Smooth muscle cell (in vitro differentiated cells): Measurements from ENCODE around the gene DGKB. TPM values are rescaled to one million over a fixed set of nuclear protein-coding genes. Genes with fewer than 3 reads are reported as not detected.

ENCODE experiments used
- DNase-seq: peaks from one replicate; lab custom pipeline; 2025; ENCODE audit not compliant: unreplicated experiment; lab: John Stamatoyannopoulos, UW
- H2AFZ ChIP-seq: fragments of 200-600 bp; sonication (generic); 2 replicates; pipeline ENCODE4 v1.6.0; 2016; ENCODE audit warnings: antibody characterized with exemption, low read depth, mild to moderate bottlenecking
- H3F3A ChIP-seq: fragments of 200-600 bp; sonication (generic); 2 replicates; pipeline ENCODE4 v1.6.0; 2017; ENCODE audit warnings: antibody characterized with exemption, low read depth
- H3K27ac ChIP-seq: fragments of 200-600 bp; sonication (generic); 2 replicates; pipeline ENCODE4 v1.5.1; 2016; ENCODE audit warnings: low read depth, mild to moderate bottlenecking
- H3K27me3 ChIP-seq: fragments of 200-600 bp; sonication (generic); 2 replicates; pipeline ENCODE4 v1.6.1; 2016; ENCODE audit warnings: low read depth, mild to moderate bottlenecking
- H3K36me3 ChIP-seq: fragments of 200-600 bp; sonication (generic); 2 replicates; pipeline ENCODE4 v1.5.1; 2016; ENCODE audit warnings: low read depth
- H3K4me1 ChIP-seq: fragments of 200-600 bp; sonication (generic); 2 replicates; pipeline ENCODE4 v1.5.1; 2016; ENCODE audit warnings: low read depth
- H3K4me2 ChIP-seq: fragments of 200-600 bp; sonication (generic); 2 replicates; pipeline ENCODE4 v1.6.0; 2016; ENCODE audit warnings: mild to moderate bottlenecking
- H3K4me3 ChIP-seq: fragments of 200-600 bp; sonication (generic); 2 replicates; pipeline ENCODE4 v1.5.1; 2016; ENCODE audit warnings: mild to moderate bottlenecking
- H3K79me2 ChIP-seq: fragments of 200-600 bp; sonication (generic); 2 replicates; pipeline ENCODE4 v1.6.0; 2016; ENCODE audit warnings: low read depth, mild to moderate bottlenecking
- H3K9ac ChIP-seq: fragments of 200-600 bp; sonication (generic); 2 replicates; pipeline ENCODE4 v1.6.0; 2016; ENCODE audit warnings: low read depth
- H3K9me3 ChIP-seq: fragments of 200-600 bp; sonication (generic); replicated peaks from 2 replicates; pipeline ENCODE4 v1.5.1; 2016; ENCODE audit warnings: low read depth
- H4K20me1 ChIP-seq: fragments of 200-600 bp; sonication (generic); 2 replicates; pipeline ENCODE4 v1.6.0; 2016; ENCODE audit warnings: low read depth
- WGBS: methylation state at CpG from one replicate; pipeline ENCODE4 v1.1.7; 2016; ENCODE audit warnings: low lambda C conversion rate; 5-methylcytosine and 5-hydroxymethylcytosine counted together
- polyA plus RNA-seq: library from polyadenylated mRNA; unstranded; fragments of >200 nt; fragmentation: Nextera tagmentation; extraction: Ambion mirVana; gene quantifications from 2 replicates; pipeline ENCODE4 v1.2.1, GENCODE V29; 2016
- total RNA-seq: library from RNA; depleted of rRNA; stranded (reverse); fragments of >200 nt; gene quantifications from 2 replicates; pipeline ENCODE4 v1.2.3, GENCODE V29; 2014
- TF ChIP-seq, protein P1 (sequence below): fragments of 200-600 bp; sonication (generic); IDR thresholded peaks from 2 replicates; pipeline ENCODE4 v1.5.1; 2017; ENCODE audit warnings: borderline replicate concordance, mild to moderate bottlenecking, antibody characterized with exemption; ENCODE audit not compliant: insufficient read depth, poor library complexity, severe bottlenecking

Gene DGKB
- total and polyA plus RNA-seq, 2 experiments from 2014 or later: not detected

DNA sequence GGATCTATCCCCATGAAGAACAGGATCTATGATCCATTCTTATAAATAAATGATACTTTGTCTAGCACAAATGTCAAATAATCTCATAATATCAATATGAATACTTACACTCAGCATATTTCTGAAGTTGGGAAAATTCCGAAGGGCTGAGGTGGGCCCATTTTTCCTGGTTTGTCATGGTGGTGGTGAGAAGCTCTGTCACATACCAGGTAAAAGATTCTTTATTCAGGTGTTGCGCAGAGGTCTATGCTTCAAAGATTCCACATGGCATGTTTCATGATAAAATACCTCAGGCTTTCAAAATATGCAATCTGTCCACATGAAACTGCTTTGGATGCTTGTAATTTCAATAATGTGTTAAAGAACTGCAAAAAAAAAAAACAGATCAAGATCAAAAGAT lies 61.5 kb downstream of the DGKB start:
- Histone ChIP-seq H3K36me3 (no peaks in the 10 kb centered on the region), H3K27ac (no peak overlapping the region), H3K9ac (no peak overlapping the region)

DNA sequence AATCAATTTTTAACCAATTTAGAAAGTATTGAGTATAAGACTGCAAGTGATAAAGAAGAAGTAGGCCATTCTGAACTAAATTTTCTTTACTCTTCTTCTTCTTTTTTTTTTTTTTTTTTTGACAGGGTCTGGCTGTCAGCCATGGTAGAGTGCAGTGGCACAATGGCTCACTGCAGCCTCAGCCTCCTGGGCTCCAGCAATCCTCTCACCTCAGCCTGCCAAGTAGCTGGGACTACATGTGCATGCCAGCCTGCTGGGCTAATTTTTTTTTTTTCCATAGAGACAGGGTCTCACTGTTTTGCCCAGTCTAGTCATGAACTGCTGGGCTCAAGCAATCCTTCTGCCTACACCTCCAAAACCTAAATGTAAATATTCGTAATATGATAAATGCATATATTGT lies 63.2 kb downstream of the DGKB start:
- no peaks in the 10 kb centered on the region for H3F3A ChIP-seq
- no peaks in the 10 kb centered on the region for H3K36me3 ChIP-seq
- H3K27ac ChIP-seq: no peak overlapping the region
- no peaks in the 10 kb centered on the region for H4K20me1 ChIP-seq
- 97% methylated on average over 1 of the region's 1 CpG for WGBS
- H3K9me3 ChIP-seq: no peaks in the 10 kb centered on the region
- TF ChIP-seq, protein P1, sequence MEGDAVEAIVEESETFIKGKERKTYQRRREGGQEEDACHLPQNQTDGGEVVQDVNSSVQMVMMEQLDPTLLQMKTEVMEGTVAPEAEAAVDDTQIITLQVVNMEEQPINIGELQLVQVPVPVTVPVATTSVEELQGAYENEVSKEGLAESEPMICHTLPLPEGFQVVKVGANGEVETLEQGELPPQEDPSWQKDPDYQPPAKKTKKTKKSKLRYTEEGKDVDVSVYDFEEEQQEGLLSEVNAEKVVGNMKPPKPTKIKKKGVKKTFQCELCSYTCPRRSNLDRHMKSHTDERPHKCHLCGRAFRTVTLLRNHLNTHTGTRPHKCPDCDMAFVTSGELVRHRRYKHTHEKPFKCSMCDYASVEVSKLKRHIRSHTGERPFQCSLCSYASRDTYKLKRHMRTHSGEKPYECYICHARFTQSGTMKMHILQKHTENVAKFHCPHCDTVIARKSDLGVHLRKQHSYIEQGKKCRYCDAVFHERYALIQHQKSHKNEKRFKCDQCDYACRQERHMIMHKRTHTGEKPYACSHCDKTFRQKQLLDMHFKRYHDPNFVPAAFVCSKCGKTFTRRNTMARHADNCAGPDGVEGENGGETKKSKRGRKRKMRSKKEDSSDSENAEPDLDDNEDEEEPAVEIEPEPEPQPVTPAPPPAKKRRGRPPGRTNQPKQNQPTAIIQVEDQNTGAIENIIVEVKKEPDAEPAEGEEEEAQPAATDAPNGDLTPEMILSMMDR: no peak
- peaks cover 5% of the 10 kb centered on the region for H3K4me1 ChIP-seq
- H3K4me2 ChIP-seq: no peak overlapping the region
- no peak for DNase-seq
- H3K9ac ChIP-seq: no peak overlapping the region
- H2AFZ ChIP-seq: no peak overlapping the region
- no peaks in the 10 kb centered on the region for H3K79me2 ChIP-seq
- H3K27me3 ChIP-seq: no peaks in the 10 kb centered on the region
- H3K4me3 ChIP-seq: no peak overlapping the region

More for the DNA sequence above, 61.5 kb downstream of the DGKB start:
- no peaks in the 10 kb centered on the region for H3F3A ChIP-seq
- no peaks in the 10 kb centered on the region for H4K20me1 ChIP-seq
- H3K27me3 ChIP-seq: no peaks in the 10 kb centered on the region
- TF ChIP-seq, protein P1: no peak
- DNase-seq: no peak
- H2AFZ ChIP-seq: peak overlapping the region; percentile 17
- H3K79me2 ChIP-seq: no peaks in the 10 kb centered on the region
- no peaks in the 10 kb centered on the region for H3K9me3 ChIP-seq
- H3K4me1 ChIP-seq: peaks cover 4% of the 10 kb centered on the region
- no peak overlapping the region for H3K4me3 ChIP-seq
- no peak overlapping the region for H3K4me2 ChIP-seq
- WGBS: 94% methylated on average over 2 of the region's 2 CpGs

DNA sequence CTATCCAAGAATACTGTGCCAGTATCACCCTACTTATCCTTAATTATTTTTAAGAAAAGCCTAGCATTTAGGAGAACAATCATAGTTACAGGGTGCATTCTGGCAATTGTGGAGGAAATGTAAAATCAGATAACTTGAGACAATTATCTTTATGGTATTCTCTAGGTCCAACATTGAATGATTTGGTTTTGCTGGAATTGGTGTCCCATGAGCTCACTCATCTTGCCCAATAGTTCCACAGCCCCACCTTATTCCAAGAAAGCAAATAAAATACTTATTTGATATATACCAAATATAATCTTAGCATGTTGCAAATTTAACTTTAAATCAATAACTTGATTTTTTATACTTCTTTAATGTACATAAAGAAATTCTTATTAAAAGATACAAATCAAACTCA lies 65.3 kb downstream of the DGKB start:
- H3K4me3 ChIP-seq: no peak overlapping the region
- no peaks in the 10 kb centered on the region for H3K79me2 ChIP-seq
- no peaks in the 10 kb centered on the region for H3K27me3 ChIP-seq
- no peaks in the 10 kb centered on the region for H3F3A ChIP-seq
- H3K36me3 ChIP-seq: no peaks in the 10 kb centered on the region
- no peaks in the 10 kb centered on the region for H4K20me1 ChIP-seq
- DNase-seq: no peak
- peak overlapping the region; percentile 72 for H3K4me2 ChIP-seq
- no peak overlapping the region for H3K27ac ChIP-seq
- no peaks in the 10 kb centered on the region for H3K9me3 ChIP-seq
- no peak overlapping the region for H3K9ac ChIP-seq
- H2AFZ ChIP-seq: no peak overlapping the region
- TF ChIP-seq, protein P1: no peak
- peaks cover 5% of the 10 kb centered on the region for H3K4me1 ChIP-seq

DNA sequence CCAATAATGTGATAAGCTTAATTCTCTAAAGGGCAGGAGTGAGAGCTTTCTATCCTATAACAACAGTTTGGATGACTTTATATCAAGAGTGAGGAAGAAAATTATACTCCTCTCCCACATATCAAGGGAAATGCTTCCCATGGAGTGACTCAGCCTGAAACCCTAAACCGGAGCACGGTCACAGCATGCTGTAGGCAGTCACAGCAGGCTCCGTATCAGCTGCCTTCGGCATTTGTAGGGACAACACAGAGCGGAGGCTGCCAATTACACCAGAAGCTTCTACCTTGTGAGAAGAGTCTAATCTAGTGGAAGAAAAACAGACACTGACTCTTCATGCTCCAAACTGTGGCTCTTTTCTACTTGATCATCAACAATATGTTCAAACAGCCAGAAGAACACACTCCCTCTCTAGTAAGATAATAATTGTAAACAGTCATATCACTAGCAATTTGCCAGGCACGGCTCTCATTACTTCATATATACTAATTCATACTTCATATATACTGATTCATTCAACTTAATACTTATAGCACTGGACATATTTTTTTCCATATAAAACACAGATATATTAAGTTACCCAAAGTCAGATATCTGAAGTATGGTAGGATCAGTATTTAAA lies 65.9 kb downstream of the DGKB start:
- H3K27me3 ChIP-seq: no peaks in the 10 kb centered on the region
- H3K4me1 ChIP-seq: peaks cover 5% of the 10 kb centered on the region
- WGBS: 9% methylated on average over 6 of the region's 6 CpGs
- TF ChIP-seq, protein P1: no peak
- H3K4me2 ChIP-seq: peak overlapping the region; percentile 72
- peak overlapping the region; percentile 3 for H2AFZ ChIP-seq
- DNase-seq: peak; percentile 5
- H3K9me3 ChIP-seq: no peaks in the 10 kb centered on the region
- no peaks in the 10 kb centered on the region for H4K20me1 ChIP-seq
- H3K9ac ChIP-seq: no peak overlapping the region
- H3K4me3 ChIP-seq: no peak overlapping the region
- no peak overlapping the region for H3K27ac ChIP-seq
- H3K36me3 ChIP-seq: no peaks in the 10 kb centered on the region
- no peaks in the 10 kb centered on the region for H3K79me2 ChIP-seq
- no peaks in the 10 kb centered on the region for H3F3A ChIP-seq
